ENCODE data around the gene WDR70. TPM values are rescaled to one million over a fixed set of nuclear protein-coding genes. Genes with fewer than 3 reads are reported as not detected.

WDR70 gene
- total and polyA plus RNA-seq, 2 of the 8 experiments (the other 6 are each of a cell fraction or from before 2014, with no cell fraction given) = 10.6 to 37.4 TPM

- no peak for TF ChIP-seq CHD7 (IDR thresholded peaks at IDR 0.05; ENCODE audit: insufficient replicate concordance, low read length)
- no peak for TF ChIP-seq CHD1 (IDR thresholded peaks at IDR 0.05; ENCODE audit: low read depth, low read length)
- no peak for TF ChIP-seq ATF2 (IDR thresholded peaks at IDR 0.05; ENCODE audit: low read length)
- no peak for TF ChIP-seq CTBP2 (IDR thresholded peaks at IDR 0.05; ENCODE audit: borderline replicate concordance, insufficient read depth, insufficient read length, low read length)
Measured at GRCh38 chr5:37767961-37768360, 388.8 kb downstream of the WDR70 start (continued).
